DMS114 treated with DMSO at 0.1 percent for 48 hours (cell line): Measurements from ENCODE around the gene RAB3D.
"Not testable (repeated sequence)": the region's sequence is repeated elsewhere in the genome, so short reads cannot be mapped to it uniquely, and the experiment has no call there.

Source experiments
- DNase-seq: peaks from one replicate; lab custom pipeline; 2025; ENCODE audit not compliant: unreplicated experiment; lab: John Stamatoyannopoulos, UW

The RAB3D gene

DNA sequence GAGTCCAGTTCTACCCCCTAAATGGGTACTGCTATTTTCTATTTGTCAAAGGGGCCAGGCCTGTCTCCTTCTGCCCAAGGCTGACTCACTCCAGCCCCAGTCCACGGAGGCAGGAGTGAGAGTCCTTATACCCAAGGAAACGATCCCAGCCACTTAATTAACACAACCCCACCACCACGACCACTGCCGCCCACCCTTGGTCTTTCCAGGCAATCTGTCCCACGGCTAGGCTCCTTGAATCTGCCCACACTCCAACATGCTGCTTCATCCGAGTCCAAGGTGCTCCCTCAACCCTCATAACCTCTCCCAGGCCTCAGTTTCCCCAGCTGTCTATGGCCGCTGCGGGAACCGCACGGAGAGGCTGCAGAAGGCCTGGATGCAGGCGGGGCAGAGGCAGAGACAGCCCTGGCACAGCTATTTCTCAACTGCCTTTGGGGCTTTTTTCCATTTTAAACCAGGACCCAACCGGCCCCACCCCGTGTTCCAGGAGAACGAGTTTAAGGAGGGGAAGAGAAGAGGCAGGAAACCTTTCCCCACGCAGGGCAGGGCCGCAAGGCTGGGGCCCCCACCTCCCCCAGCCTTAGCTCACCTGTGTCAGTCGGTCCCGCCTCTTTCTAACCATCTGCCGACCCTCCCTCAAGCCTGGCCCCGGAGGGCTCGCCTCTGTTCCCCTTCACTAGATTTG, 746 bp downstream of the RAB3D start:
- DNase-seq, result no peak

DNA sequence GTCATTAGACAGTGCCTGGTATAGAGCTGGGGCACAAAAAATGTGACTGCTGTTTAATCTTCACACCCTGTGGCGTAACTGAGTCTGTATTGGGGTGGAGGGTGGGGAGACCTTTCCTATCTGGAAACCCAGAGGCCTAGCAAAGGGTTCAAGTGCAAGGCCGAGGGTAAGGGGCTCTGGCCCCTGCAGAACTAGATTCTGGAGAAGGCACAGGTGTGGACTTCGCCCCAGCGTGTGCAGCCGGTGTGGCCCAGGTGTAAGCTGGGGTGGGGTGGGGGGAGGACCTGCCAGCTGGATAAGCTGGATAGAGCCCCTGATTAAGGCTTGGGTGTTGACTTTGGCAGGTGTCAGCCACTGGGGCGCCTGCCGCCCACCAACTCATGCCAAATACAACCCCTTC, 1.3 kb downstream of the RAB3D start:
- DNase-seq, result no peak

GRCh38 chr19:11337080-11337479, 2.4 kb downstream of the RAB3D start:
- no peak for DNase-seq

DNA sequence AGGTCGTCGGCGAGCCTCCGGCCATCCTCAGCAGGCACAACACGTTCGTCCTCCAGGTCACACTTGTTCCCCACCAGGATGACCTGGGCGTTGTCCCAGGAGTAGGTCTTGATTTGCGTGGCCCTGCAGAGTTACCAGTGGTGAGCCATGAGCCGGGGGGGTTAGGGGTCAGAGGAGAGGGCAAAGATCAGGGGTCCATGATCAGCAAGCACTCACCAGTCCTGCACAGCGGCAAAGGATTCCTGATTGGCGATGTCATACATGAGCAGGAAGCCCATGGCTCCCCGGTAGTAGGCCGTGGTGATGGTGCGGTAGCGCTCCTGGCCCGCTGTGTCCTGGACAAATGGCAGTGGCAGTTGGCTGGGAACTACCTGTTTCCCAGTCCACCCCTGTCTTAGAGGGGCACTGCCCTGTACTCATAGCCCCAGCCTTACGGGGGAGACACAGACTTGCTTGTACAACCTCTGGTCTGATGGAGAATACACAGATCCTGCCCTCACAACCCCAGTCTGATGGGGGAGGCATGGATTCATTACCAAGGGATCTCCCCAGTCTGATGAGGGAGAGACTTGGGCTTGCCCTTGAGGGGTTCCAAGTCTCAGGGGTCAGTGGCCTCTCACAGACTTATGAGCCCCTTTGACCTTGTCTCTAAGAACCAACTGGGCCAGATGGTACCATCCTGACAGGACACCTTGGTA, 3.9 kb downstream of the RAB3D start:
- DNase-seq, result no peak

- not testable (repeated sequence) for DNase-seq
These were observed 5.6 kb downstream of the RAB3D start for GRCh38 chr19:11333838-11334237.

- no peak for DNase-seq
These were observed 6.6 kb downstream of the RAB3D start for GRCh38 chr19:11332822-11333221.

DNA sequence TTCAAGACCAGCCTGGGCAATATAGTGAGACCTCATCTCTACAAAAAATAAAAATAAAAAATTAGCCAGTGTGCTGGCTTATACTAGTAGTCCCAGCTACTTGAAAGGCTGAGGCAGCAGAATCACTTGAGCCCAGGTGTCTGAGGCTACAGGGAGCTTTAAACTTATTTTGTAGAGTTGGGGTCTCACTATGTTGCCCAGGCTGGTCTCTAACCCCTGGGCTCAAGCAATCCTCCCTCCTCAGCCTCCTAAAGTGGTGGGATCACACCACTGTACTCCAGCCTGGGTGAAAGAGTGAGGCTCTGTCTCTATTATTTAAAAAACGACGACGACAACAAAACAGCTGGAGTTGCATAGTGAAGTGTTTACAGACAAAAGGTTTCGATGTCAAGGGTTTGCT, 8.0 kb downstream of the RAB3D start:
- DNase-seq, result no peak

DNA sequence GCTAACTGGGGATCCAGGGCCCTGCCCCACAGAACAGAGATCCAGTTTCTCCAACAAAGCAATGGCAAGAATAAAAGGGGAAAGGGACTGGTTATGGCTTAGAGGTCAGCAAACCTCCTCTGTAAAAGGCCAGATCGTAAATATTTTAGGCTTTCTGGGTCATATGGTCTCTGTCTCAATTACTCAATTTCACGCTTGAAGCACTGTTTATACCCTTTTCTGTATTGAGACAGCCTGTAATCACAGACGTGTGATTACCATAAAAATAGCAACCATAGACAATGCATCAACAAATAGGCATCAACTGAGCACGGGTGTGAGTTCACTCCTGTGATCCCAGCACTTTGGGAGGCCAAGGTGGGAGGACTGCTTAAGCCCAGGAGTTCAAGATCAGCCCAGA, 9.3 kb downstream of the RAB3D start:
- DNase-seq, result no peak

DNA sequence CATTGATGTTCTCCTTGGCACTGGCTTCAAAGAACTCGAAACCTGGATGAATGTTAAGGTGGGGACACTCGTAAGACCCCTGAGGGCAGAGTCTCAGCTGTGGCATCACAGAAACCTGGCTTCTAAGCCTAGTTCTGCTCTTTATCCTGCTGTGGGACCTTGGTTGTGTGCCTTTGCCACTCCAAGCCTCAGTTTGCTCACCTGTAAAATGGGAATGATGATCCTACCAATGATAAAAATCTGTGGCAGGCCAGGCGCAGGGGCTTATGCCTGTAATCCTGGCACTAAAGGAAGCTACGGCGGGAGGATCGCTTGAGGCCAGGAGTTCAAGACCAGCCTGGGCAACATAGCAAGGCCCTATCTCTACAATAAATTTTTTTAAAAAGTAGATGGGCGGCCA, 13.9 kb downstream of the RAB3D start:
- no peak for DNase-seq

DNA sequence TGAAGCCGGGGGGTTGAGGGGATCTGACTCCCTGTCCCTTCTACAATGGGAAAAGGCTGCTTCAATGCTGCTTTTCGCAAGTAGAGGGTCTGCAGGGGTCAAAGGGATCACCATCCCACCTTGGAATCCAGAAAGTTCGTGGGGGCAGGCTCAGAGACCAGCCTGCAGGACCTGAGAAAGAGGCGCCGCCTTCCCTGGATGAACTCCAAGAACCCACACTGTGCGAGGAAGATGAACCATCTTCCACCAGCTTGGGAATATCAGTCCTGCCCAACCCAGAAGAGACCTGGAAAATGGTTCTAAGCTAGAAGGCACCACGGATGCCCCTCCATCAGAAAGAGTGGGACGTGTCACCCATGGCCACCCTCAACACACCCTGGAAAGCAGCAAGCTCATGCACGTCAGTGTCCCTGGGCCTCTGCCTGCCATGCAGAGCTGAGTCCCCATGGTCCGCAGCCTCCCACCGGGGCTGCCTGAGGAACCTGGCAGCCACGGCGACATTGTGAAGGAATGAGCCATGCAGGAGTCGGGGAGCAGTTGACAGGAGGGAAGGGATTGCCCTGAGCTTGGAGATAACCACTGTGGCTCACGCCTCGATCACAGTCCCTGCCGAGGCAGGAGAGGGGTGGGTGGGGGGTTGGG, 14.6 kb downstream of the RAB3D start:
- no peak for DNase-seq

DNA sequence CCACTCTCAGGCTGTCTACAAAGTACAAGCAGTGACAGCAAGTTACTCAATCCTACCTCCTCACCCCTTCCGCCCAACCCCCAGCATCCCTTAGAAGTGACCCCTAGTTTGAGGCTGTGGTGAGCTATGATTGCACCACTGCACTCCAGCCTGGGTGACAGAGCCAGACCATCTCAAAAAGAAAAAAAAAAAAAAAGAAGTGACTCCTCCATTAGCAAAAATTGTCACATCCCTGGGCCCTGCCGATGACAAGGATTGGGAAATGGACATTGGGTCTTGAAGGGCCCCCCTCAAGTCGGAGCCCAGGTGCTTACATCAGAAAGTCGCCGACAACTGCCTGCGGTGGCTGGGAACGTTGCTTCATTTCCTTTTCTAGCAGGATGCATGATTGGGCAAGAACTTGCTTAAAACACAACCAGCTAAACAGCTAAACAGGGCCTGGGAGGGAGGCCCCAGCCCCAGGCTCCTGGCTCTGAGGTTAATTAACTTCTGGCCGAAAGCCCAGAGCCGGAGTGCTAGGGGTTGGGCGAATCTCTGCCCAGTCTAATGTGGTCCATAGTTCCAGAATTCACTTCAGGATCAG, 15.3 kb downstream of the RAB3D start:
- no peak for DNase-seq

GRCh38 chr19:11323601-11324078, 15.8 kb downstream of the RAB3D start:
- no peak for DNase-seq

DNA sequence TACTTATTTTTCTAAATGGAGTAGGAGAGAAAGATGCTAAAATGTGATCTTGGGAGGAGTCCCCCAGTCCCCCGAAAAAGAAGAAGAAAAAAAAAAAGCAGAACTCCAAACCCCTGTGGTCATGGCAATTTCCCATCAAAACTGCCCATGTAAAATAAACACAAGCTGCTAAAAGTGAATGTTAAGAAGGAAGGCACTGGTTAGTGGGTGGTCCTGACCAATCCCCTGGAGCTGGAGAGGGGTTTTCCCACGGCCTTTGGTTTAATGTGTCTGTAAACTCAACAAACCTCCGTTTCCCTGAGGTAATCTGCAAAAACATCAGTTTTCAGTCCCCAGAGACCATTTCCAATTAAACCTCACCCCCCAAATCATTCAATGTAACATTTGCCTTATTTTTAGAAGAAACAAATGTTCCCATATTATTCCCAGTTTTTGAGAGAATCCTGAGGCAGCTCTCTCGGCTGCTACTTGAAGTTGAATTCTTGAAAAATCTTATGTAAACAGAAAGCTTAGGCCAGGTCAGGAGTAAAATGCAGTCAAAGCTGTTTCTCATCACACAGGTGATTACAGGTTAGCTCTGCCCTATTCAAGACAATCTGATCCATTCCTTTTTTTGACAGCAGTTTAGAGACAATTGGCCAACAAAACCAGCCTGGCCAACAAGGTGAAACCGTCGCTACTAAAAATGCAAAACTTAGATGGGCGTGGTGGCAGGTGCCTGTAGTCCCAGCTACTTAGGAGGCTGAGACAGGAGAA, 17.0 kb downstream of the RAB3D start:
- no peak for DNase-seq

DNA sequence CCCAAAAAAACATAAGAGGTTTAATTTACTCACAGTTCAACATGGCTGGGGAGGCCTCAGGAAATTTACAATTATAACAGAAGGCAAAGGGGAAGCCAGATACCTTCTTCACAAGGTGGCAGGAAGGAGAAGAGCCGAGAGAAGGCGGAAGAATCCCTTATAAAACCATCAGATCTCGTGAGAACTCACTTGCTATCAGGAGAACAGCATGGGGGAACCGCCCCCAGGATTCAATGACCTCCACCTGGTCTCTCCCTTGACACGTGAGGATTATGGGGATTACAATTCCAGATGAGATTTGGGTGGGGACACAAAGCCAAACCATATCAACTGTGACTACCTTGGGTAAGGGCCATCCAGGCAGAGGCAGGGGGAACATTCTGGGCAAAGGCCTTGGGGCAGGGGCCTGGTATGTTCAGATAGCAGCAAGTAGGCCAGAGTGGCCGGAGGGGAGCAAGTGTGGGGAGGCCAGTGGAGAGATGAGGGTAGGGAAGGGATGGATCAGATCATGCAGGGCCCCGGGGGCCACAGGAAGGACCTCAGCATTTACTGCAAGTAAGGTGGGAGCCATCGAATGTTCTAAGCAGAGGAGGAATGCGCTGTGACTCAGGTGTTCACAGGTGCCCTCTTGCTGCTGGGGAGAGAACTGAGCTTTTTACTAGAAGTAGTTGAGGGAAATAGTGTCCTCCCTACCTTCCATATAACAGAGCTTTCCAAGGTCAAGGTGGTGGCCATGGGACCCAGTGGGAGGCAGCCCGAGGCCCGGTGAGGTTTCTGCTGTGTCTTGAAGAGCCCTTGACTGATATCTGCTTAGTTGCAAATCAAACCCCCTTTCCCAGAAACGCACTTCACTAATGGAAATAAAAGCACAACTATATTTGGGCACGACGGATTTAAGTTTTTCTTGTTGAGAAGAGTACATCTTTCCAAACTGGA, 18.0 kb downstream of the RAB3D start:
- no peak for DNase-seq

GRCh38 chr19:11320278-11320995, 19.0 kb downstream of the RAB3D start:
- not testable (repeated sequence) for DNase-seq

GRCh38 chr19:11306337-11306736, 33.1 kb downstream of the RAB3D start:
- no peak for DNase-seq

GRCh38 chr19:11304936-11305335, 34.5 kb downstream of the RAB3D start:
- no peak for DNase-seq

- no peak for DNase-seq
These were observed 38.7 kb downstream of the RAB3D start for GRCh38 chr19:11300811-11301120.

DNA sequence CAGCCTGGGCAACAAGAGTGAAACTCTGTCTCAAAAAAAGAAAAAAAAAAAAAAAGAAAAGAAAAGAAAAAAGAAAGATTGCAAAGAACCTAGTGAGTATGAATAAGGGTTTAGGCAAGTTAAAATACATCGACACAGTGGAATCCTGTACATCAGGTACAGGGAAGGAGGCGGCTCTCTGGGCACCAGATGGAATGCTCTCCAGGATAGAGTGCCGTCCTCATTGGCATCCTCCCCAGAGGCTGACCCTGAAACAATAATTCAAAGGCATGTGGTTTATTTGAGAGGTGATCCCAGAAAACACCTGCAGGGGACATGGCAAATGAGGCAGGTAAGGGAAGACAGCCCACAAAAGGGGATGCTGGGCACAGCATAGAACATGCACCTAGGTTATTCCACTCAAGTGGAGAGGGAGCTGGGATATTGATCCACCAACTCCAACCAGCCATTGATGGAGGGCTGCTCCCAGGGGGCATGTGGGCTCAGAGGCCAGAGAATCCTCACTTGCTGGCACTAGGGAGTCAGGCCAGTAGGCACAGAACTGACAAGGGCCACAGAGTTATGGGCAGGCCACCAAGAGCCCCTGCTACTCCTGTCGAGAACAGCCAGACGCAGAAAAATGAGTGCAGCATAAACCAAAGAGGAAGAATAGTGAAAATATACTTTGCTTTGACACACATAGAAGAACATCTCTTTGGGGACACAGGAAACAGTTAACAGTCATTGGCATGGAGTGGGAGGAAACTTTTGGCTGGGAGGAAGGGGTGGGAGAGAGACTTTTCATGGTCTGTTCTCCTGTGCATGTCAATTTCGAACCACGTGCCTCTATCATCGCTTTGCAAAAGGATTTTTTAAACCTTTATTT, 39.3 kb downstream of the RAB3D start:
- DNase-seq, result no peak
